Measurements from ENCODE around the gene C1orf105. TPM values are rescaled to one million over a fixed set of nuclear protein-coding genes. Genes with fewer than 3 reads are reported as not detected.
"Not testable (repeated sequence)": the region's sequence is repeated elsewhere in the genome, so short reads cannot be mapped to it uniquely, and the experiment has no call there.

The C1orf105 gene
- total RNA-seq: not detected in 2 replicates

DNA sequence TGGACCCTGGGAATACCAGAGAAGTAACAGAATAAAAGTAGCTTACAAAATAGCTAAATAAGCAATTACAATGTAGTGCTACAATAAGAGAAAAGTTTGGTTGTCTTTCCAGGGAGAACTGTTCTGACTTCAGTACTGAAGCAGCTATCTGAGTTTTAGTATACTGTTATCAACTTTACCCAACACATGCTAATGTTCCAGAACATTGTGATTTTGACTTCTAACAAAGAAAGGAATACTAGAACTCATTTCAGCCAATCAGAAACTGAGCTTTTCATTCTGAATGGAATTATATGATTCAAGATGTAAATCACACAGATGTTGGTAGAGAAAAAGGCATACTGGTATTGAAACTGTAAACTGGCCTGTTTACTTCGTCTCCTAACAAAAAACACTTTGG, at the start of gene C1orf105:
TSS of gene C1orf105 (plus strand) at position 301 of the 400 bp plus-strand sequence. CDS start 201 bp downstream, outside the sequence.
- DNase-seq (ENCODE audit: low read depth in 2 of 2): no peak

GRCh38 chr1:172371646-172372045, 48.8 kb upstream of the C1orf105 start:
- not testable (repeated sequence) for DNase-seq (ENCODE audit: low read depth in 2 of 2)

GRCh38 chr1:172373864-172374263, 46.6 kb upstream of the C1orf105 start:
- peak in 1 of 2 donors; percentile 9 for DNase-seq (ENCODE audit: low read depth in 2 of 2)

DNA sequence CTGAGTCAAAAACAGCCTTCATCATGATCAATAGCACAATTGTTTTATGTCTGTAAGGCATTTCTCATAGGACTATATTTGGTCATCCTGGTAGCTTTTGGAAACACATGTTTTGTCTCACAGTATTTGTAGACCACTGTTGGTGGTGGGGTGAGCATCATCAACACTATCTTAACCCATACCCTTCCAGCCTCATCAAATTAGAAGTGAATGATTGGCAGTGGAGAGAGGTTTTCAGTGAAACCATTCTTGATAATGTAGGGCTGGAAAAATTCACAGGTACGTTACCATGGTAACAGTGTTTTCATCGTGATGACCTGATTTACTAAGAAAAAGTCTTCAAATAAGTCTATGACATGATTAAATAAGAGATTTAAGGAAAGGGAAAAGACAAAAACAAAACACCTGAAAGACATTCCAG, 45.3 kb upstream of the C1orf105 start:
- no peak for DNase-seq (ENCODE audit: low read depth in 2 of 2)

- DNase-seq (ENCODE audit: low read depth in 2 of 2): no peak
These were observed 44.1 kb upstream of the C1orf105 start for GRCh38 chr1:172376431-172376830.

GRCh38 chr1:172377565-172377964, 42.9 kb upstream of the C1orf105 start:
- DNase-seq (ENCODE audit: low read depth in 2 of 2): no peak

DNA sequence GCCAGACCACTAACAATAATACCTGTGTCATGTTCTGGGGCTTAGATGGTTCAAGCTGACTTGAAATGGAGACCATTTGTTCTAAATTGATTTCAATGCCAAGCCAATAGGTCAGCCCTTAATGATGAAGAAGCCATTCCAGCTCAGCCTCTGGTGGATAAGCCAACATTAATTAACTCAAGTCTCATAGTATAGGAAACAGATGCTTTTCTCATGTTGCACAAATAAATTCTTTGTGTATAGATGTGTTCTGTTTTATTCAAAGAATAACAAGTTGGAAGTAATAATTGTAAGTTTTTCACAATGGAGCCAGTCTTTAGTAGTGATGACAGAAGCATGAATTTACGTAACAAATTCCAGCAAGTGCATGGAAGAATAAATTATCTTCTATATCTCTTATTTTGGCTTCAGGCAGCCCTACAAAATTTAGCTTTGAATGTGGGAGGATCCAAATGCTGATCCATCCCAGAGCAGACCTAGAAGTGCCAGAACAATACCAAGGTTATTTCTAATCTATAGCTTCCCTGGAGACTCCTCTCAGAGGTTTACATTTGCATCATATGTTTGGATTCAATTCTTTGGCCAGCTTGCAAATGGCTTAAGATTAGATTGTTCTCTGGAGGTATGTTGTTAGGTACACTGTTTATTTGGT, 42.2 kb upstream of the C1orf105 start:
- DNase-seq (ENCODE audit: low read depth in 2 of 2): no peak

GRCh38 chr1:172380441-172381244, 39.8 kb upstream of the C1orf105 start:
- DNase-seq (ENCODE audit: low read depth in 2 of 2): peak; percentile 56 to 70

- no peak for DNase-seq (ENCODE audit: low read depth in 2 of 2)
These were observed 38.5 kb upstream of the C1orf105 start for GRCh38 chr1:172381946-172382345.

DNA sequence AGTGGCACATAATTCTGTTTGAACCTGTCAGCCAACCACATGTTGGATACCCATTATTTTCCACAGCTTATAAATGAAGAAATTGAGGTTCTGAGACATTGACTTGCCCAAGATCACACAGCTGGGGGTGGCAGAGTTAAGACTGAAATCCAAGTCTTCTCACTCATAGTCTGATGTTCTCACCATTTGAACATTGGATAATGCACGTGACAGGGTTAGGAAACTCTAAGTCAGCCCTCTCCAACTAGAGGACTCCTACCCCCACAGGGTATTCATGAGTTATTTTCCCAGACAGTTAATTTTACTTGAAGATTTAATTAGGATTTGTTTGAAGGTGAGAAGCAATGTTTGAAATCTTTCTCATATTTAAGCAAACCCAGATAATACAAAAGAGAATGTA, 38.1 kb upstream of the C1orf105 start:
- no peak for DNase-seq (ENCODE audit: low read depth in 2 of 2)

- no peak for DNase-seq (ENCODE audit: low read depth in 2 of 2)
These were observed 37.5 kb upstream of the C1orf105 start for GRCh38 chr1:172382990-172383389.

DNA sequence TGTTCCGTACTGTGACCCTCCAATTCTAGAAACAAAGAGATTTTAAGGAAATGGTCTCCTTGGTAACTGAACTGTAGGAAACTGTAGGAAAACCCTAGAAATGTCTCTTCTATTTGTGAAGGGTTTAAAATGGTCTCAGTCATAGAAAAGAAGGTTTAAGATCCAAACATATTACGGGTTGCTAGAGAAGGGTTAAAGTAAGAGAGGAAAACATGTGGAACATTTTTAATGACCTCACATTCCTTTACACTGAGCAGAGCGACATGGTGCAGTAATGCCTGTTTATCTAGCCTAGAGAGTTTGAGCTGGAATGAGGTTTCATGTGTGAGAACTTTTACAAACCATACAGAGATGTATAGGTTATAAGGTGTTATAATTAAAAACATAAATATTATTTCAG, 36.9 kb upstream of the C1orf105 start:
- peak; percentile 54 to 80 for DNase-seq (ENCODE audit: low read depth in 2 of 2)

GRCh38 chr1:172384656-172385055, 35.8 kb upstream of the C1orf105 start:
- DNase-seq (ENCODE audit: low read depth in 2 of 2): no peak

- DNase-seq (ENCODE audit: low read depth in 2 of 2): no peak
These were observed 34.4 kb upstream of the C1orf105 start for GRCh38 chr1:172386046-172386445.

GRCh38 chr1:172388490-172388889, 32.0 kb upstream of the C1orf105 start:
- no peak for DNase-seq (ENCODE audit: low read depth in 2 of 2)

GRCh38 chr1:172390301-172390682, 30.2 kb upstream of the C1orf105 start:
- DNase-seq (ENCODE audit: low read depth in 2 of 2): peak in 1 of 2 donors; percentile 51

- DNase-seq (ENCODE audit: low read depth in 2 of 2): peak in 1 of 2 donors; percentile 53
These were observed 29.6 kb upstream of the C1orf105 start for GRCh38 chr1:172390683-172391551.

- DNase-seq (ENCODE audit: low read depth in 2 of 2): no peak
These were observed 28.5 kb upstream of the C1orf105 start for GRCh38 chr1:172391976-172392375.

GRCh38 chr1:172393354-172393753, 27.1 kb upstream of the C1orf105 start:
- DNase-seq (ENCODE audit: low read depth in 2 of 2): no peak

GRCh38 chr1:172394141-172394751, 26.2 kb upstream of the C1orf105 start:
- peak; percentile 45 to 69 for DNase-seq (ENCODE audit: low read depth in 2 of 2)

GRCh38 chr1:172394811-172395210, 25.7 kb upstream of the C1orf105 start:
- no peak for DNase-seq (ENCODE audit: low read depth in 2 of 2)

Data from lung microvascular endothelial cell (primary cell).